Activated naive CD8-positive, alpha-beta T cell treated with anti-CD3 and anti-CD28 coated beads, Interleukin-2, amount 50 U/mL, for 16 hours (primary cell): Measurements from ENCODE around the gene CCDC51.

Source experiments
- DNase-seq: peaks from one replicate; pipeline ENCODE4 v3.0.0-alpha.2; 2020; ENCODE audit warnings: low read depth, low spot score

CCDC51 gene

DNA sequence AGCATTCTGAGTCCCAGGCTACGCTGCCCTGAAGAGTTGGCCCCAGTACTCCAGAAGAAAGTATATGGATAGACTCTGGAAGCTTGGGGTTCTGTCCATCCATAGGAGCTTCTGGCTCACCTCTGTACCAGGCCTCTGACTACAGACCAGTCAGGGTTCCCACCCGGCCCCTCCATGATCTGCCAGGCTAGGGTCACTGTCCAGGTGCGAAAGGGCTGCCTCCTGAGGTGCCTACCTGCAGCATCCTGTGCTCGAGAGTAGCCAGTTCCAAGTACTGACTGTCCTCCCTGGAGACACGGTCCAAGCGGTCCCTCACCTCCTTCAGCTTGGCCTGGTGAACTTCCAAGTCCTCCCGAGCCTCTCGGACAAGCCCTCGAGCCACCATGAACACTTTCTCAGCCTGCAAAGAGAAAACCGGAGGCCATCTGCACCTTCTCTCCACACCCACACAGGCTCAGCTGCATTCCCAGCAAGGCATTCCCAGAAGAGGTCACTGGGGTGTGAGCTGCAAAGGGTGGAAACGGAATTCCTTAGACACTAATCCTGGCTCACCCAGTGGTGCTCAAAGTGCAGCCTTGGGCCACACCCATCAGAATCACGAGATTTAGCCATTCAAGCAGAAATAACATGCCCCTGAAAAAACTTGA, 6.3 kb downstream of the CCDC51 start:
- no peak for DNase-seq

DNA sequence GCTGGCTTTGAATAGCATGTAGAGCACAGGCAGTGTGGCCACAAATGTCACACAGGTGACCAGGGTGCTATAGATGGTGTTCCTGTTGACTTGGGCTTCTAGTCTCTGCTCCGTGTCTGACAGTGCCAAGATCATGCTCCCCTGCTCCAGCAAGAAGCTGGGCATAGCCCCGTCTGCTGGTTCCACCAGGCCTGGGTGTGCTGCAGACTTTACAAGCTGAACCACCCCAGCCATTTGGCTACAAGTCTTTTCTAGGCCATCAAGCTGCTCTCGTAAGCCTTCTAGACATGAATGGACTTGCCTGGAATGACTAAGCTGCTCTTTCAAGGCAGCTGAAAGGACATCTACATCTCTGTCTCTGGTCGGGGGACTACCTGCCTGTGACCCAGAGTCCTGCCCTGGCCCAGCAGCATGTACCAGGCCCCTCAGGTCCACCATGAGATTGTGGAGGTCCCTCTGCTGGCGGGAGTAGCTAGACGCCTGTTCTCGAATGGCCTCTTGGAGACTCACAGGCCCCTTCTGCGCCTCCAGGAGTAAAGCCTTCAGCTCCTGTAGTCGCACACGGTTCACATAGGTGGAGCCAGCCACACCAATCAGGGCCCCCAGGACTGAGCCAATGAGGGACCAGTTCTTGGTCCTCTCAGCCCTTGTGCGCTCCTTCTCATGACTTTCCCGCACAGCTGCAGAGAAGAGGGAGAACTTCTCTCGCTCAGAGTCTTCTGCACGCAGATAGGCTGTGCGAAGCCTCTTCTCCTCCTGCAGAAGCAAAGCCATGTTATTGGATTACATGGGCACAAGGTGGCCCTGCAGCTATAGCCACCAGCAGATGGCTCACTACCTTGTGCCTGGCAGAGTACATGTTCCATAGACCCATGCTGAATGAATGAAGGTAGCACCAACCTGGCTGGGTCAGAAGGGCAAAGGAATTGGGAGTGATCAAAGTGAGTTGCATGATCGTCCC, 7.2 kb downstream of the CCDC51 start:
- DNase-seq: no peak

DNA sequence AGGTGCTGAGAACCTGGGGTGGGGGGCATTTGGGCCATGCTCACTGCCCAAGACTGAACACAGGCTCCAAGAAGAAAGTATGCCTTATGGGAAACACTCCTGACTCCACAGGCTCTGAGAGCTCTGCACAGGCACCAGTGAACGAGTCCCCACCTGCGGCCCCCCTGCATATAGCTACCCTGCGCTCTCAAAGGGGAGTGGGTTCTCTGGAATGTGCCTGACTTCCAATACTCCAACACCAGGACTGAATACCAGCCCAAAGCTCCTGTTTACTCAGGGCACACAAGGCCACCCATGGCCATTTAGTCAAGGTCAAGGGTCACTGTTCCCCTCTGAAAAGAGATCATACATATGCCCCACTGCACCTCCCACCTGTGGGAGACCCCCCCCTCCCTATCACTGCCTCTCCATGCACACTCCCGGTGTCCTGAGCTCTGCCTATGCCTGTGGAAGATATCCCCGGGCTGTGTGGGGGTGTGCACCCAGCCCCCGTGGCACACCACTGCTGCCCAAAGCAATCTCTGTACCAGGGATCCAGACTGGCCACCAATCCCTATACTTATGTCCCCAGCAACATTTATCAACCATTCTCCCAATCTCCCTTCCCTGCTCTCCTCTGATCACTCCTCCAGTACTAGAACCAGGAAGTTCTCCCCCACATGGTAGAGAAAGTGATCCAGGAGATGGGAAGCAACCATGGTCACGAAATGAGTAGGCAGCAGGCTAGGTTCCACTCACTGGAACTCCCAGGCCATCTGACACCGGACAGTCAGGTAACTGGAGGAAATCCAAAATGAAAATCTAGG, 8.5 kb downstream of the CCDC51 start:
- no peak for DNase-seq

- no peak for DNase-seq
These were observed 9.2 kb downstream of the CCDC51 start for GRCh38 chr3:48430708-48431101.

DNA sequence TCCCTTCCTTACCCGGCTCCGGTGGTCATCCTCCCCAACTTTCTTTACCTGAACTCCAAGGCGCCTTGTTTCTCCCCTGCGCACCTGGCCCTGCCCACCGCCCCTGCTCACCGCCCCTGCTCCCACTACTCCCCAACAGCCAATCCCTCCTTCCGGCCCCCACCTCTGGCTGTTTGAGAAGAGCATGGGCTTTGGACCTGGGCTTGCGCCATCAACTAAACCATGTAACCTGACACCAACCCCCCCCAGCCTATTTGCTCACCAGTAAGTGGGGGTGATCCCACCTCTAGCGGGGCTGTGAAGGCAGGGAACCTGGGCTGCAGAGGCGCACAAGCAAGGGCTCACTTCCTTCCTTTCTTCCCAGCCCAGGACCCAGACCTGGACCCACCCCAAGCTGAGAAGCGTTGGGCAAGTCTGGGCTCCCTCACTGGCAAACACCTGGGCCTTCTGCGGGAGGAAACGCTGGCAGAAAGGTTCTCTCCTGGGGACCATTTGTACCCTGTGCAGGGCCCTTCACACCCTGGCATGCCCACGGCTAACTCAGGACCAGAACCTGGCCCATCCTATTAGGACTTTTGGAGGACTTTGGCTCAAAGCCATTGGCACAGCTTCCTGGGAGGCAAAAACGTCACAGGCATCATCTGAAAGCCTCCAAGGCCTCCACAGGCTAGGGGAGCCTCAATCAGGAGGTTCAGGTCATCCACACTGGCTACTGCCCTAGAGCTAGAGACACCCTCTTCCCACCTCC, 9.8 kb downstream of the CCDC51 start, which contains the start of gene PLXNB1:
Gene PLXNB1, minus strand, starts transcription at position 127 of the 748 bp plus-strand sequence. CDS start 5,475 bp downstream, outside the sequence.
- DNase-seq: no peak

DNA sequence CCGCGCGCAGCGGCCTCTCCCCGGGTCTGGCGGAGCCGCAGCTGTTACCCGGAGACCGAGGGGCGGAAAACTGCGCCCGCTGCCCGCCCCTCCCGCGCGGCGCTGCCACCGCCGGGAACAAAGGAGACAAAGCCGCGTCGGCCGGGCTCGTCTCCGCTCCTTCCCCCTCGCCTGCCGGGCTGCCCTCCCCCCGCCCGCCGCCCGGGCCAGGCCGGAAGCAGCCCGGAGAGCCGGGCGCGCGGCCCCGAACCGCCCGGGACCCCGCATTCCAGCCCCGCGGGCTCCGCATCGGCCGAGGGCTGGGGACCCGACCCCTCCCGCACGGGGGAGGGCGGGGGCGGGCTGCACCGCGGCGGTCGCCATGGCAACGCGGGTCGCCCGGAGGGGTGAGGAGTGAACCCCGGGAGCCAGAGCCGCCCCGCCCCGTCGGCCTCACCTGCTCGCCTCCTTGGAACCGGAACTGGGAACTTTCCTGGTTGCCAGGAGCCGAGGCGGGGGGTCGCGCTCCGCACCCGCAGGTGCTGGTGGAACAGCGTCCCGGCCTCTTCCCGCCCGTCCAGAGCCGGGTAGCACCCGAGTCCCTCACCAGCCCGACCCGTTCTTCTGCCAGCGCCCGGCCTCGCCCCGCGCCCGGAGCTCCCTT, 10.5 kb downstream of the CCDC51 start:
- no peak for DNase-seq

- DNase-seq: no peak
These were observed 11.2 kb downstream of the CCDC51 start for GRCh38 chr3:48428572-48429316.

DNA sequence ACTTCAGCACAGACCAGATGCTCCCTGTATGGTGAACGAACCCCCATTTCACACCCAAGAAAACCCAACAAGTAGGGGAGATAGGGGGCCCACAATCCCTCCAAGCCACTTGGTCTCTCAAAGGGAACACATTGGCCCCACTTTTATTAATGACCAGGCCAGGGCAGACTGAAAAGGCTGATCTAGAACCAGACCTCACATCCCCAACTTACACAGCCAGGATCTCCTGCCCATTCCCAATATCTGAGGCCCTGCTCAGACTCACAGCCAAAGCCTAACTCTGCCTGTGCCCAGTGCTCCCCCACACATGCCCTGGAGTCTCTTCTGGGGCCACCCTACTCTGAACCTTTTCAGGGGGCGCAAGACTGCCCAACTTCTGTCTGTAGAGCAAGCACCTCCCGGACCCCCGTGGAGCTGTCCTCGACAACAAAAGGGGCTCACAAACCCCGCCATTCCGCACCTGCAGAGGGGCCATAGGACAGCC, 11.8 kb downstream of the CCDC51 start:
- DNase-seq: no peak

DNA sequence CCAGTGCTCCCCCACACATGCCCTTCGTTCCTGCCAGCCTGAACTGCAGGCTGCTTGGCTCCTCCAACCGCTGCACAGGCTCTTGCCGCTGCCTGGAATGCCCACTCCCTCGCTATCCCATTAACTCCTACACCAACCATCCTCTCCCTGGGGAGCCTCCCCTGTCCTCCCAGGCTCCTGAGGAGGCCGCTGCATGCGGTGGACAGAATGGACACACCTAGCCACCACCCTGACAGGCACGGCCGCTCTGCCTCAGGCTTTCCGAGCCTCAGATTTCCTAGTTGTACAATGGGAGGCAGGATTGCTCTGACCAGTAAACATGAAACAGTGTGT, 12.3 kb downstream of the CCDC51 start:
- DNase-seq: no peak

- DNase-seq: no peak
These were observed 12.8 kb downstream of the CCDC51 start for GRCh38 chr3:48426944-48427629.

GRCh38 chr3:48426401-48426909, 13.5 kb downstream of the CCDC51 start:
- DNase-seq: no peak

DNA sequence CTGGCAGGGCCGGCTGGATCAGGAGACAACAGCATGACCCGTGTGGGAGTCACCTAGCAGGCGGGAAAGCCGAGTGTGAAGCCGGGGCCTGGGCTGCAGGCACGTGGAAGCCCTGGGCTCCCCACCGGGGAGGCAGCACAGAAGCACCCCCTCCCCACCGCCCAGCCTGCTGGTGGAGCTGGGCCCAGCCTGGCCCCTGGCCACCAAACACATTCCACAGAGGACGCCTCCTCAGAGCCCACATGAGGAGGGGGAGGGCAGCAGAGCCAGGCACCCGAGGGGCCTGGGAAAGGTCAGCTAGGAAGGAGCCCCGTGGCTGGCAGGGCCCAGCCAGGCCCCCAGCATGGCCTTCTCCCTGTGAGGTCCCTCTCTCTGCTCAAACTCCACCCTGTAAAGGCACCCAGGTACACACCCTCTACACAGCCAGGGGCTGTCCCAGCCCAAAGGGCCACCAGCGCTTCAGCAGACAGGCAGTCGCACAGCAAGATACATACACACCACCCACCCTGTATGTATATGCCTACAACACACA, 14.6 kb downstream of the CCDC51 start:
- no peak for DNase-seq

GRCh38 chr3:48423883-48424695, 15.8 kb downstream of the CCDC51 start:
- DNase-seq: no peak

GRCh38 chr3:48423241-48423882, 16.6 kb downstream of the CCDC51 start:
- DNase-seq: no peak

DNA sequence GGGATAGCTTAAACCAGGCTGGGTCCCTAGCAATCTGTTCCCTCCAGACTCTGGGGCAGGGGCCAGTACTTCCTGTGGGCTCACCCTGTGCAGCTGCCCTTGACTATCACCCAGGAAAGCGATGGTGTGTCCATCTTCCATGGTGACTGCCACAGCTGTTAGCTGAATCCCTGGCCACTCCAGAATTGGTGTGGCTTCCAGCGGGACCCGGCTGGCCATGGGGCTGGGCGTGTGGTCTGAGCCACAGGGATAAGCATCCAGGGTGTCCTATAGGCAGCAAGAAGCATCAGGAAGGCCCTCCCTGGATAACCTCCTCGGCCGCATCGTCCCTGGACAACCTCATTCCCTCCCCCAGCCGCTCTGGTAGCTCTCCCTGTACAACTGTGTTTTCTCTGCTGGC, 17.2 kb downstream of the CCDC51 start:
- DNase-seq: no peak

DNA sequence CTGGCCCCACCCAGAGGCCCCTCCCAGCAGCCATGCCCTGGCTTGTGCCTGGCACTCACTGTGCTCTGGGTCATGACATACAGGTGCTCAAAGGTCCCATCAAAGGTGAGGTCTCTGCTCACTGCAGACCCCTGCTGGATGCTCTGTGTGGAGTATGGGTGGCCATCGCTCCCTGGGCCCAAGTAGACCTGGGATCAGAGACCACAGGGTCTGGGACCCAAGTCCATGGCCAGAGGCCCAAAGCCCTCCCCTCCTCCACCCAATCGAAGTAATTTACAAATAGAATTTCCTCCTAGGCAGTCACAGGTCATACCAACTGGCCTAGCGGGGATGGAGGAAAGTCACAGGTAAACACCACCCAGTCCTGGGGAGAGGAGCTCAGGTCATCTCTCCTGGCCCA, 17.6 kb downstream of the CCDC51 start:
- no peak for DNase-seq

DNA sequence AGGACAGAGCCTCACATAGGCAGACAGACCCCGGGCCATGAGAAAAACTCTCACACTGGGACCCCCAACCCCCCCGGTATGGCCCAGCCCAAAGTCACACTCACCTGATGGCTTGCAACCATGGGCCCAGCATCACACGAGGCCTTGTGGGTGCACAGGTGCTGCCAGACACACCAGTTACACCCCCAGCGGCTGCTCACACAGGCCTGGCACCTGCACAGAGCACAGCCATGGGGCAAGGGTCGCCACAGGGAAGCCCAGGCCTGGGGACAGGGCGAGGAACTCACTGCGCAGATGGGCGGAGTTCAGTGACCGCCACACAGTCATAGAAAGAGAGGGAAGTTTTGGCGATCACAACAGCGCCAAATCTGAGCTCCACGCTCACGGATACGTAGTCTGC, 19.4 kb downstream of the CCDC51 start:
- no peak for DNase-seq

DNA sequence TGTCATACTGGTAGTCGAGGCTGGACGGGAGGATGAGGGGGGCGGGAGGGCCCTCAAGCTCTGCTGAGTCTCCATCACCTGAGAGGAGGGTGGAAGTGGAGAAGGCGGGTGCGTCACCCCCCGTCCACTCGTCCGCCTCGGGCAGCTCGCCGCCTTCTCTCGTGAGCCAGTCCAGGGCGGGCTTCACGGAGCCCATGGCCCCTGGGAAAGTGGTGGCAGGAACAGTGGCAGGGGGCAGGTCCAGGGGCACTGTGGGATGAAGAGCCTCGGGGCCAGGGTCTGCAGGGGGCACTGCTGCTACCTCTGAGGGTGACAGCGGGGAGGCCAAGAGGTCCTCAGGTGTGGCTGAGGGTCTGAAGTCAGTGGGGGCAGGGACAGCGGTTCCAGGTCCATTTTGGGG, 20.3 kb downstream of the CCDC51 start:
- no peak for DNase-seq
